Ureter (tissue), 1 donor: ENCODE data around the gene PRCD. TPM values are rescaled to one million over a fixed set of nuclear protein-coding genes. Genes with fewer than 3 reads are reported as not detected.
"Not testable (repeated sequence)": the region's sequence is repeated elsewhere in the genome, so short reads cannot be mapped to it uniquely, and the experiment has no call there.

Experiments used
- DNase-seq: peaks from one replicate; pipeline ENCODE4 v3.0.0-alpha.2; 2020; ENCODE audit warnings: low spot score
- total RNA-seq: library from RNA; stranded (reverse); gene quantifications from one replicate; pipeline ENCODE4 v1.2.4, GENCODE V29; 2023
- donor health status: DM: yes; HTN: yes; CAD: no.

Gene PRCD
- total RNA-seq, 1 donor from 2014 or later = 11.5 TPM

DNA sequence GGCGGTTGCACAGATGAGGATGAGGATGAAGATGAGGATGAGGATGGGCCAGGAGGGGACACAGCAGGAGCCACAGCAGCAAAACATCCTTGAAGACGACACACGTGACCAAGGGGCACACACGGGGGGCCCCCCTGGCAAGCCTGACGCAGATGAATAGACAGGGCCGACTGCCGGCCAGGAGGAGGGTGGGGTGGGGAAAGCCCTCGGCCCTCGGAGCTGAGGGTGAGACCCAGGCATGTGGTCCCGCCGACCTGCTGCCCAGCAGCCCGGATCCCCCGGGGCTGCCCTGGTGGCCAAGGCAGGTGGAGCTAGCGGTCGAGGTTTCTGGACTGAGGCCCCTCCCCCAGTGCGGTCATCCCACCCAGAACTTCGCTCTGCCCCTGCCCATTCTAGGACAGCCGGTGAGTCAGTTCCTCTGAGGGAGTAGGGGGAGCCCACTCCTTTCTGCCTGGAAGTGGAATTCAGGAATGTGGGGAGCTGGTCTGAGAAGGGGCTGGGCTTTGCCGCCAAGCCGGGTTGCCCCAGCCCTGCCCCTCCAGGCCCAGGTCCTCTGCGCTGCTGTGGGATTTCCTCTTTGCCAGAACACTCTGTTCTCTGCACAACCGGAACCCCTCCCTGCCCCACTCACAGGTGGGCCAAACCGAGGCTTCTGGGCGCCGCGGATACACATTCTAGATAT is 12.3 kb upstream of the PRCD start:
- DNase-seq = peak; percentile 72

DNA sequence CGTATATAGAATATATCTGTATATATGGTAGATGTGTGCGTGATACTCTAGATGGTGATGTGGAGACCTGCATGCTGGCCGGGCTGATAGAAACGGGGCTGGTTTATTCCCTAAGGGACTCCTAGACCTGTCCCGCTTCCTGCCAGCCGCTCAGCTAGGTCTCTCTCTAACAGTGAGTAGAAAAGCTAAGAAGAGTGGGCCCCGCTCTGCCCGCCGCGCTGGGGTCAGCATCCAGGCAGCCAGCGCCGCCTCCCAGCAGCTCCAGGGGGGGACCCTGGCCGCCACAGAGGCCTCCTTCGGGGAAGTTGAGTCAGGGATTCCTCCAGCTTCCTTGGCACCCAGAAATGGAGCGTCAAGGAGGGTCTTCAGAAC is 11.7 kb upstream of the PRCD start:
- DNase-seq = no peak

DNA sequence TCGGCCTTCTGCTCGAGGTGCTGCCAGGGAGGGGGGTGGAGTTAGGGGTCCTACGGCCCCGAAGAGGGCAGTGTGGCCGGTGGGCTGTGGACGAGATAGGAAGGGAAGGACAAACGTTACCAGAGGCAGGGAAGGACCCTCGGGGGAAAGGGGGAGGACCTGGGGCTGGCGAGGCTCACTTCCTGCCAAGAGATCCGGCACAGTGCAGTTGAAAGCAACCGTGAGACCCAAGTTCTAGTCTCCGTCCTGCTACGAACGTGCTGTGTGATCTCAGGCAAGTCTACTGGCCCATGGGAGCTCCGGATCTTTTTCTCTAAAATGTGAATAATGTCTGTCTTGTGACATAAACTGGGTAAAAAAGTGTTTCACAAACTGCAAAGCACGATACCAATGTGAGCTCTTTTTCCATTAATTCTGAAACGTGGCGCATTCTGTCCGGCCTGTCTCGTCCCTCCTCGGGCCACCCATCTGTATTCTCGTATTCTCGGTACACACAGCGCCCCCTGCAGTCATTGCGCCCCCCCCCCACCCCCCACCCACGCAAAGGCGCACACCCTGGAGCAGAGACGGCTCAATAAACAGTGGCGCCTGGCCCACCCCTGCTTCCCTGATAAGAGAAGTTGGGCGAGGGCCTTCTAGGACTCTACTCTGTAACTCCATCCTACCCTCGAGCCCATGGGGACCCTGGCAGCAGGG is 11.2 kb upstream of the PRCD start:
- no peak for DNase-seq

DNA sequence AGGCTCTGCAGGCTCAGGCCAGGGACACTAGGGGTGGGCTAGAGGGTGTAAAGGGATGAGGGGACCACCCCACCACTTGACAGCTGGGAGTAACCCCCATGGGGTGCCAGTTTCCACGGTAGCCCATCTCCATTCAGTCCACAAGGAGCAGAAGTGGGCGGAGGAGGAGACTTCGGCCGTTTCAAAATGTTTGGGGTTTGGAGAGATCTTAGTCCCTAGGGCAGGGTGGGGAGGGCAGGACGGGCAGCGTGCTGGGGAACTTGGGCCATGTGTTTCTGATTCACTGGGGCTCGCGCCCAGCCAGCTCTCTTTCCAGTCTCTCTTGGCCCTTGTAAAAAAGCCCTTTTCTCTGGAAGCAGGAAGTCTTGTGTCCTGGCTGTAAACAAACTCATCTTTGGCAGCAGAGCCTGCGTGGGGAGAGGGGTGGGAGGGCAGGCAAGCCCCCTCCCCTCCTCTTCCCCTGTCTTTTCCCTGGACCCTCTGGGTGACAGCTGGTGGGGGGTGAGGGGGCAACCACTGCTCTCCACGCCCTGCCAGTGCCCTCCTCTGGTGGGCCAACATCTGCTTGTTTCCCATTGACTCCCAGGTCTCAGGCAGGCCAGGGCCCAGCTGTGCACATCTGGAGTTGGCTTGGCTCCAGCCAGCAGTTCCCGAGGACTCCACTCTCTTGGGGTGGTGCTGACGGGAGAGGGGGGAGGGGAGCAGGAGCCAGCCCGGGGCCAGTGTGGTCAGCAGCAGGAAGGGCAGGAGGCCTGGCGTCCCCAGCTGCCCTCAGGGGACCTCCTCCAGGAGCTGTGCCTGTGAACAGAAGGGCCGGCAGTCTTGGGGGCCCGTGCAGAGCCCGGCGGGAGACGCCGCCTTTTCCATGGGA is 10.4 kb upstream of the PRCD start:
- peak; percentile 84 for DNase-seq

DNA sequence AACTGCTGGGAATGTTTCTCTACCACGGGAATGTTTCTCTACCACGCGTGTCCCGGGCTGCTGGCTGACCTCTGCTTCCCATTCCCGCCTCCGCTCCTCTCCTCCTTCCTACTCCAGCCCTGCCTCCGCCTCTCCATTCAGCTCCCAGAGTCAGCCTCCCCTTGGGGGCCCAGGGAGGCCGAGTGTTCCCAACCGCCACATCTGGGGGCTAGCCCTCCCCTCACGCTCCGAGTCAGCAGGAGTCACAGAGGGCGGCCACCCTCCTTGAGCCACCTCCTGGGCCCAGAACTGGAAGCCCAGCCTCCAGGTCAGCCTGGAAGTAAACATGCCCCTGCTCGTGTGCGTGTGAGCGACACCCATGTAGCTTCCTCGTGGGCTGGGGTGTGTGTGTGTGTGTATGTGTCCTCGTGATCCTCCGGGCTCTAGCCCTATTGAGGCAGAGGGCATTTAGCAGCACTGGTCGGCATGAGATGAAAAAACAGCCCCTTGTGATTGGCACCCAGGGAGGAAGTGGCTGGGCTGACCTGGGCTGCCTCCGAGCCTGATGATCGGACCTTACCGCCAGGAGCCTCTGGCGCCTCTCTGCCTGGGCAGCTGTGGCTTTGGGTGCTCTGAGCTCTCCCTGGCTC is 9.6 kb upstream of the PRCD start:
- DNase-seq = peak; percentile 85

DNA sequence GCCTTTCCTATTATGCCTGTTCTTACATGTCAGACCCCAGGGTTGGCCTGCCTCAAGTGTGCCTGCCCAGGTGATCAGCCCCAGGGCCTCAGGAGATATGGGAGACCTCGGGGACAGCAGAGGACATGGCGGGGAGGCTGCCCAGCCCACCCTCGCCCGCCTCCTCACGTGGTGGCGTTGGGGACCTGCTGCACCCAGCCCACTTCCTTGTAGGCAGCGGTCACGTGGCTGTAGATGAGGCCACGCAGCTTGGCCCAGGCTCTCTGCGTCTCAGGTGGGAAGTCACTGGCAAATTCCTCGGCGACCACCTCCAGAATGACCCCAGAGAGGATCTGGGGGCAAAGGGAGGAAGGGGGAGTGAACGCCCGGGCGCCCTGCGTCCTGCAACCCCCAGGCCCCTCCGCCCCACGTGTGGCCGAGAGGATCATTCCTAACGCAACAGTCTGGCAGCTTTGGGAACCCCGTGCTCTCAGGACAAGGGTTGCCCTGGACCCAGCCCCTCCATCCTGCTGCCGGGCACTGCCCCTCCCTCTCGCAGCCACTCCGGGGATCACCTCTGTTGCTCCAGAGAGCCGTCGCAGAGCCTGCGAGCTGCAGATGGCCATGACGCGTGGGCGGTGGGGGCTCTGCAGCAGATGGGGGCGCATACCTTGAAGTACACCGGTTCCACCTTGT is 8.9 kb upstream of the PRCD start:
- no peak for DNase-seq

DNA sequence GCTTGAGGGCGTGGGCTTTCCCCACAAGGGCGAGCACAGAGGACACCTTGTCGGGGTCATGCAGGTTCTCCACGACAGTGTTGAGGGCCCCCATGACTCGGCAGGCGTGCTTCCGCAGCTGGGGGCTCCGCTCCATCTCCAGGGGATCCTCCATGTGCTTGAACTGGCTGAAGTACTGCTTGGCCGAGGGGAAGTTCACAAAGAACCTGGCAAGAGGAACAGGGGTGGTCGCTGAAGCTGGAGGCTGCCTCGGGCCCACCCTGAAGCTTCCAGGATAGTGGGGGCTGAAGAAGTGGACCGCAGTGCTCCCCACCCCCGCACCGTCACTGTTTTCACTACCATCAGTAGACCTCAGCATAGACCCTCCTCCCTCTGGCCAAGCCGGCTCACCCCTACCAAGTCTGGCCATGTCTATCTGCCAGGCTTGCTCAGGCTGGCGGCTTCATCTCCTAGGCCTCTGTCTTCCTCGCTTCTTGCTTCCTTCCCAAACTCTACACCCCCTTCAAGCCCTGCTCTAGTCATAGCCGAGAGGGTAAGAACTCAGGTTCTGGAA is 8.3 kb upstream of the PRCD start:
- DNase-seq = no peak

DNA sequence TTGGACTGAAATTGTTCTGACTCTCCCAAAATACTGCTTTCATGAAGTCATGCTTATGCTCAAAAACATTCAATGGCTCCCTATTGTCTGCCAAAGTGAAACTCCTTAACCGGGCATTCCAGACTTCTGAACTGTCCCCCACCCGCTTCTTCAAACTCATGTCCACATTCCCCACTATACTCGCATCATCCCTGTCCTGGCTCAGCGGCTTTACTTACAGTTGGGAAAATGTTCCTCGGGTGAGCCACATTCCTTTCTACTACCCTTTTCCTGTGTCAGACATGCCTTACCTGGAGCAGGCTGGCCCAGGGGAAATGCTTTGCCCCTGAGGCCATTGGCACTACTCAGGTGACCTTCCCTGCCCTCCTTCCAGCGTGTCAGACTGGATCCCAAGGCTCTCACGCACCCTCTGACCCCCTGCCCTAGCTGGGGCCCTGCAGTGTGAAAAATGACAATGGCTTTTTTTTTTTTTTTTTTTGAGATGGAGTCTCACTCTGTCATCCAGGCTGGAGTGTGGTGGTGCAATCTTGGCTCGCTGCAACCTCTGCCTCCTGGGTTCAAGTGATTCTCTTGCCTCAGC is 7.7 kb upstream of the PRCD start:
- no peak for DNase-seq

DNA sequence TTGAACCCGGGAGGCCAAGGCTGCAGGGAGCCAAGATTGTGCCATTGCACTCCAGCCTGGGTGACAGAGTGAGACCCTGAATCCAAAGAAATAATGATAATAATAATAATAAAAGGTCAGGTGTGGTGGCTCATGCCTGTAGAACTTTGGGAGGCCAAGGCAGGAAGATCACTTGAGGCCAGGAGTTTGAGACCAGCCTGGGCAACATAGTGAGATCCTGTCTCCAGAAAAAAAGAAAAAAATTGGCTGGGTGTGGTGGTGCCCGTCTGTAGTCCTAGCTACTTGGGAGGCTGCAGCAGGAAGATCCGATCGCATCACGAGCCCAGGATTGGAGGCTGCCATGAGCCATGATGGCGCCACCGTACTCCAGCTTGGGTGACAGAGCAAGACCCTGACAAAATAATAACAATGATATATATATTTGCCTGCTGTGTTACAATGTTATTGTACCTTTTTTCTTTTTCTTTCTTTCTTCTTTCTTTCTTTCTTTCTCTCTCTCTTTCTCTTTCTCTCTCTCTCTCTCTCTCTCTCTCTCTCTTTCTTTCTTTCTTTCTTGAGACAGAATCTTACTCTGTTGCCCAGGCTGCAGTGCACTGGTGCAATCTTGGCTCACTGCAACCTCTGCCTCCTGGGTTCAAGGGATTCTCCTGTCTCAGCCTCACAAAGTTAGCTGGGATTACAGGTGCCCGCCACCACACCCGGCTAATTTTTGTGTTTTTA is 6.0 kb upstream of the PRCD start:
- not testable (repeated sequence) for DNase-seq

DNA sequence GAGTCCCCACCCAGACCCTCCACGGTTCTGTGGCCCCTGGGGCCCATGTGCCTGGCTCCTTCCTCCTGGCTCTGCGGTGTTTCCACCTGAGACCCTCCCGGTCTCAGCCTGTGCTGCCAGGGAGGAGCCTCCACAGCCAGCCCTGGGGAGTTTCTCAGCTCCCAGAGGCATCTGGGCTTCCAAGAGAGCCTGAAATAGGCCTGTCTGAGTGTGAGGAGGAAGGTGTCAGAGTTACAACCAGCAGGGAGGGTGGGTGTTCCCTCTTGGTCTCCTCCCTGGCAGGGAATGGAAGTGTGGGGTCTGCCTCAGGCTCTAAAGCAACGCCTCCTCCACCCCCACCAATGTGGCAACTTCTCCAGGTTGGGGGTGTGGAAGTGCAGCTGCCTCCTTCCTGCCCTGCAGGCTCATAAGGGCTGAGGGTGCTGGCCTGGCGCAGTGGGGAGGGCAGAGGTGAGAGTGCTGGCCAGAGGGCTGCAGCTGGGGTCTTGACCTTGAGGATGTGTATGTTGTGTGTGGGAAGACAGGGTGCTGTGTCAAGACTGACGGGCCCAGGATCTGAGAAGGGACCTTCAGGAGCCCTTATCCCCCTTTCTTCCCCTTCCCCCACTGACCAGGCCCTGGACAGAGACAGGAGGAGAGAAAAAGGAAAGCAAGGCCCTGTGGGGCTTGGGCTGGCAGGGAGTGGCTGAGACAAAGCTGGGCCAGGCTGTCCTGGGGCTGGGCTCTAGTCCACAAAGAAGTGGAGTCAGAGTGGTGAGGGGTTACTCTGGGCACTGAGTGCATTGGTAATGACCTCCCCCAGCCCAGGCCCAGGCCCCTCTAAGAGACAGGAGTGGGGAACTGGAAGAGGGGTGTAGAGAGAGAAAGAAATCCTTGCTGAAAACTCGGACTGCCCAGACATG is 4.8 kb upstream of the PRCD start:
- DNase-seq = no peak

DNA sequence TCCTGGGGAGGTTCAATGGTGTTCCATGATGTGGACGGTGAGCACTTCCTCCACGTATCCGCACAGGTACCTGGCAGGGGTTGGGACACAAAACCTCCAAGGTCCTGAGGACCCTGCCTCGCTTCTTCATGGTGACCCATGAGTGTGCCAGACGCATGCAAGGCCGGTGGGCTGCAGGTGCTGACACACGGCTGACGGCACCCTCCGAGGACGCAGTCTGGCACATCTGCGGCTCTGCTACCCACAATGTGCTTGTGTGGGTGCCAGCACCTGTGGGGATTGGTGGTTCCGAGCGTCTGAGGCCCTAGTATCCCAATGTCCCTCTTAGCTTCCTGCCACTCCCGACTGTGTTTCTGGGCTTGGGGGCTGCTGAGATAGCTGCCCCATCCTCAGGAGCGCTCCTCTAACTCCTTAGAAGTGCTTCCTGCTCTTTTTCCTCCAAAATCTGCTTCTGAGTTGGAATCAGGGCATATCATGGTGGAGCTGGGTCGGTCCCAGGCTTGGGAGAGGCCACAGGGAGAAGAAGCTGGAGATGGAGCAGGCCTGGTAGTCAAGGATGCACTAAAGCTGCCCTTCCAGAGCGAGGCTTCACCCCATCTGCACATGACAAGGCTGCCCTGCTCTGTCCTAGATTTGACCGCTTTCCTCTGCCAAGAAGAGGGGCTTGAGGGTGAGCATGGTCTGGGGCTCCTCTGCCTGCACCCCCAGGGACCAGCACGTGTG is 3.9 kb upstream of the PRCD start:
- DNase-seq = no peak

DNA sequence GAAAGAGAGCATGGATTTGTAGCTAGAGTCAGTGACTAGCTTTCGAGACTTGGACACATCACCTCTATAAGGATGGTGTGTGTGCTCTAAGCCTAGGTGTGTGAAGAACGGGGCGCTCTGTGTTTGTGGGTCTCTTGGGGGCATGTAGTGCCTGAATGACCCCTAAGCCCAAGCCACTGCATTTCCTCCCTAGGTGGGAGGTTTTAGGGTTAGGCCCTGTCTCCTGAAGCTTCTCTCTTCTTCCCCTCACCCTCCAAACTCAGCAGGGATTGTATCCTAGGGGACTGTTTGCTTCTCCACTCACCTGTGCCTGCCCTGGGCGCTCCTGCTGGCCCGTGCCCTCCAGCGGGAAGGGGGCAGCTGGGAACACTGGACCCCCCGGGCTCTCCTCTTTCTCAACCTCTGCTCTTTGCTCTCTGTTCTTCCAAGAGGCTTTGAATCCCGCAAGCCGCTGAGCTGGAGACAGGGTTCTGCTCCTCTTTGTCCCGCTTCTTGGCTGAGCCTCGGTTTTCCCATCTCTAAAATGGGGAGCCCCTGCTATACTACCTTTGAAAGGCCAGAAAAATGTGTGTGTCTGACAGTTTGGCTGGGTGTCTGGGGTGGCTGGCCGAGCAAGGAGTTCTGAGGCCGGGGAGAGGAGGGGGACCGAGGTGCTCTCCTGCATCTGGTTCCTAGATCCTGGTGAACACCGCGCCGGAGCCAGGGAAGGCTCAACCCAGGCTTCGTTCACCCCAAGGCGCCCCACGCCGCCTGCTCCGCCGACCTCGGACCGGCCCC is 3.1 kb upstream of the PRCD start:
- no peak for DNase-seq

DNA sequence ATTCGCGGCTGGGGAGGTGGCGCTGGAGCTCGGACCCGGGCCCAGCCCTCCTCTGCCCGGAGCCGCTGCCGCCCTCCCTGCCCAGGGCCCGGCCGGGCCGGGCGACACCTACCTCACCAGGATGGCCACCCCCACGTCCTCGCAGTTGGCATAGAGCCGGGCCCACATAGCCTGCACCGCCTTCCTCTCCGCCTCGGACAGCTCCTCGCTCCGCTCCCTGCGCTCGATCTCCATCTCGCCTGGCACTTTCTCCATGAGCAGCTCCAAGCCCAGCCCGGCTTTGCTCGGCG is 2.6 kb upstream of the PRCD start:
- DNase-seq = no peak

DNA sequence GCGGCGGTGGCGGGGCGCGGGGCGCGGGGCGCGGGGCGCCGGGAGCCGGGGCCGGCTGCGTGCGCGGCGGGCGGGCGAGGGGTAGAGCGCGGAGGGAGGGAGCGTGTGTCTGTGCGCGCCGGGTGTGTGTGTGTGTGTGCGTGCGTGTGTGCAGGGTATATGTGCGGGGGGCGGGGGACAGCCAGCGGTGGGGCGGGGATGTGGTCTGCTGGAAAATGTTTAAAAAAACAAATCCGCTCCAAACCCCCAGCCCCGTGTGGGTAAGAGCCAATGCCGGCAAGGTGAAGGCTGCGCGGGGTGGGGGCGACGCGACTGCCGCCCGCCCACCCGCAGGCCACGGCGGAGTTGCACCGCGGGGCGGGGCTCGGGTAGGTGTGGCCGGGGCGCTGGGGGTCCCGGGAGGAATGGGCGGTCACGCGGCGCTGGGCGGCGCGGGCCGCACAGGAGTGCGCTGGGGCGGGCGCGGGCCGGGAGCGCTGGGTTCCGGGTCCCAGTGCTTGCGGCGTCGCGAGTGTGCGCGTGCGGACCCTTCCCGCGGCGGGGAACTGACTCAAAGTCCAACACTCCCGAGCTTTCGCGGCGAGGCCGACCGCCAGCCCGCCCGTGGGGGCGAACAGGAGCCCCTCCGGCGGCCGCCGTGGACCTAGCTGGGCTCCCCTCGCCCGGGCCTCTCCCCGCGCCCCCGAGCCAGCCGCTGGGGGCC is 2.1 kb upstream of the PRCD start, which contains the start of gene CYGB:
TSS of gene CYGB (minus strand) at position 132 of the 703 bp plus-strand sequence. CDS start 167 bp downstream, outside the sequence.
- no peak for DNase-seq

DNA sequence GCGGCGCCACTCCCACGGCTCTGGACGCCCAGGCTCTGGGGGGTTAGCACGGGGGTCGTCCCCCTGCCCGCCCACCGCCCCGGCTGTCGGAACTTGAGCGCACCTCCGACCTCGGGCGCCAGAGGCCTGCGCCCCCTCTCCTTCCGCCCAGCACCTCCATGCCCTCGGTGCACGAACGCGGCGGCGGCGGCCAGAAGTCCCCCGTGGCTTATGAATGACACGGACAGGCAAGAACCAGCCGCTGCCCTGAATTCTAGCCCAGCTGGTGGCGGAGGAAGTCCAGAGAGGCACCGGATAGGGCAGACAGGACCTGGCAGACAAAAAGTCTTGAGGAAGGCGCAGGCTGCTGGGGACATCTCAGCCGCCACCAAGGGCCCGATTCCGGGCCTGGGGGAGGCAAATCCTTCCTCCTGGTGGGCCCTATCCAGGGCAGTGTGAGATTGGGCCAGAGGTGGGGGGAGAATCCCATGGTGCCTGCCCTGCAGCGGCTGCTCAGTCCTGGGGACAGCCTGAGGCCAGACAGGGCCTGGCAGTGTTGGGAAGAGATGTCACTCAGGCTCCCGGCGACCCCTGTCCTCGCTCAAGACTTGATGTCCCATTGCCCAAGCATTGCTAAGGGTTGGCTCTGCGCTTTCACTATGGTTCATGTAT is 1.4 kb upstream of the PRCD start:
- no peak for DNase-seq

DNA sequence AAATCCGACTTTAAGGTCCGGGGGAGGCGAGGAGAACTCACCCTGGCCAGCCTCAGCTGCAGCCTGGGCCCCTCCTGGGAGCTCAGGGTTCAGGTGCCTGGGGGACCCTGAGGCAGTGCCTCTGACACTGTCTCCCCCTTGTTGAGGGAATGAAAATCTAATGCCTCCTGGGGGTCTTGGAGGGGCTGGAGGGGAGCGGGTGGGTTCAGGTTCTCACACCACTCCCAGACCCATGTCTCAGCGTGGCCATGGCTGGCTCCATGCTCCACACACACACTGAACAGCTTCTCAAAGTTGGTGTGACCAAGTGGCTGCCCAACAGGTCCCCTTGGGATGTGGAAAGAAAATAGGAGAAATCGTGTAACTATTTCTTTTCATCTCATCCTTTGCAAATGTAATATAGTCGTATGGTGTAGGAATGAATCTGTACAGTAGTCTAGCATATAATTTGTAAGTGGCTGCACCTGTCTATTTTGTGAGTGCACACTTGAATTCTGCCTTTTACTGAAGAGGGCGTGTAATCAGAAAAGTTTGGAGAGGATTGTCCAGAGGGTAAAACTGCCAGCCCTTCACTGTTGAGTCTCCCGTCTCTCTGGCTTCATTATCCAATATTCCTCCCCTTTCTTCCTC is 788 bp upstream of the PRCD start:
- no peak for DNase-seq
